Measurements from ENCODE around the gene RNF166.

RNF166 gene

DNA sequence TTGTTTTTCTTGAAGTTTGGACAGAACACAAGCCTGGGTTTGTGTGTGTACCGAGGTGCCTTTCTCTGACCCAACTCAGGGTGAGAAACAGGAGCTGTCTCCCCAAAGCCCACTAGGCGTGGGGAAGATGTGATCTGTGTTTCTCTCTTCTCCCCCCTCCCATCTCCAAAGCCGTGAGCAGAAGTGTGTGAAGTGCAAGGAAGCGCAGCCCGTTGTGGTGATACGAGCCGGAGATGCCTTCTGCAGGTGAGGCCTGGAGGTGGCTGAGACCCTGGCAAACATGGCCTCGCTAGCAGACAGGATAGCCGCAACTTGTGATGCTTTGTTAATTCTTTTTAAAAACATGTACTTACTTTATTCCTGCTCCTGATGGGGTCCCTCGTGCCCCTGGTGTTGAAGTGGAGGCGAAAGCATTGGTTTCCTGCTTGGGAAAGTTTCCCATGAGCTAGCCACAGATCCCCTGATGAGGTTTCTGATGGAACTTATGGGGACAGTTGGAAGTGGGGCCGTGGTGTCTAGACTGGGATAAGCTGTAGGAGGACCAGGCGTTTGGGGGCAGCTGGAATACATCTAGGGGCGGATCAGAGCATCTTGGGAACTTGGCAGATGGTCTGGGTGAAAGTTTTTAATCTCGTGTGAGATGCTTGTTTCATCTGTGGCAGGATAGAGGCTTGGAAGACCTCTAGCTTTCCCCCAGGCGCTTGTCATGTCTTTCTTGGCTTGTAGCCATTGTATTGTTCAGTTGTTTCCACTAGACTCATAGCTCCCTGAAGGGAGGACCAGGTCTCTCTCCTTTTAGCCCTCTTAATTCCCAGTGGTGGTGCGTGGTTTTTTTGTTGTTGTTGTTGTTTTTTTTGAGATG is 988 bp upstream of the RNF166 start:
- DNase-seq (ENCODE audit: low spot score): no peak

DNA sequence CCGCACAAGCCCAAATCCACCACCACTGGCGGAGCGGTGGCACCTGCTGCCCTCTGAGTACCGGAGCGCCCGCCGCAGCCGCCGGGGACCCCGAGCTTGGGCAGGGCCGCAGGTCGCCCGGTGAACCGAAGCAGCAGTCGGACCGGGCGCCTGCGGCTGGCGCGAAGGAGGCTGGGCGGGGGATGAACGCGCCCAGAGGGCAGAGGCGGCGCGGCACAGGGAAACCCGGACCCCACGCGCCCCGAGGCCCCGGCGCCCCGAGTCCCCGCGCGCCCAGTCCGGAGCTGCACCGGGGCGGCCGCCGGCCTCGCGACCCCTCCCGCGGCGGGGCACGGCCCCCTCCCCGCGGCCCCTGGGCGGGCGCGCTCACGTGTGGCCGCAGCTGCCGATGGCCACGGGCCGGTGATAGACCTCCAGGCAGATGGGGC is 393 bp downstream of the RNF166 start:
- no peak for DNase-seq (ENCODE audit: low spot score)

DNA sequence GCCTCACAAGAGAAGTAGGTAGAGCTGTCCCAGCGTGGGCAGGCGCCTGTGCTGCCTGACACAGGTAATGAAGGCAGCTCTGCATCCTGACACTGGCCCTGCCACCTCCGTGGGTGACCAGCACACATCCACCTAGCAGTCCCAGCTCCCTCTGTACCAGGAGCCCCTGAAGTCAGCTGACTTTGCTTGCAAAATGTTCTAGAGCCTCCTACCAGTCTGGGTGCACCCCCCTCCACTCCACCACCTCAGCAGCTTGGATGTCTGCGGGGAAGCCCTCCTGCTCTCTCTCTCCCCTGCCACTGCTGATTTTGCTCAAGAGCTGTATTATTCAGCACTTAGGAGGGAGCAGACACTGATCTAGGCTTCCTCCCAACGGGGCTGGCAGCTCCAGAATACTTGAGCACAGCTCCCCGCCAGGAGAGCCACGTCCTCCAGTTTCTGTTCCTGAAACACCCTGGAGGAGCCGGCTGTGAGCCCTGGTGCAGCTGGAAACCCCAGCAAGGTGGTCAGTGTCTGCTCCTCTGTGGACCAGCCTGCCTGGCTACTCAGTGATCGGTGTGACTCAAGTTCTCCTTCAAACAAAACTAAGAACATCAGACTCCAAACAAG is 1.0 kb downstream of the RNF166 start:
- DNase-seq (ENCODE audit: low spot score): no peak

DNA sequence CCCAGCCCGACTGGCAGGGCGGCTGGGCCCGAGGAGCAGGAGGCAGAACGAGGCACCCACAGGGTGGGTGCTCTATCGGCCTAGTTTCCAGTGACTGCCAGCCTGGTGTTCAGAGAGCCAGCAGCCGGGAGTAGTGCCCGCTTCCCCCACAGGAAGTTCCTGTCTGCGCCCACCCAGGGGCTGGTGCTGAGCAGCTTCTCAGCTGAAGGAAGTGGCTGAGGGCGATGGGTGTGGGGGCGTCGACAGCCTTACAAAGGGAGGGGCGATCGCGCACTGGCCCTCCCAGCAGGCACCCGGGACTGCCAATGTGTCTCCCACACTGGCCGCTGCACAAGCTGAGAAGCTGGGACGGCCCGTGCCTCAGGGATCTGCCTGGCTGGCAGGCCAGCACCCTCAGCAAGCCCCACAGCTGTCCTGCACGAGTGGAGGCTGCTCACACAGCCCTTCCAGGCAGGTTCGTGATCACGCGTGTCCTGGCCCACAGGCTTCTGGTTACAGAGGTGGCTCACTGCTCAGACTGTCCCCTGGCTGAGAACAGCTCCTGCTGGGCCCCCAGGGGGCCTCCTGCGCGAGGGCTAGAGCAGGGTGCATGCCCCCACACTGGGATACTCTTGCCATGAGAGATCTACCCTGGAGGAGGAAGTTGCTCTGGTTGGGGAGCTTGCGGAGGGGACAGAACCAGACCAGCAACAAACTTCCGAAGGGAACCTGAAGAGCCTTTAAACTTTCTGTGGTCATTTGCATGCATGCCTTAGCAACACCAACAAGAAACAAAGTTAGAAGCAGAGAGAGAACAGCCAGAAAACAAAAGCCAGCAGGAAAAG is 2.5 kb downstream of the RNF166 start:
- DNase-seq (ENCODE audit: low spot score): no peak

DNA sequence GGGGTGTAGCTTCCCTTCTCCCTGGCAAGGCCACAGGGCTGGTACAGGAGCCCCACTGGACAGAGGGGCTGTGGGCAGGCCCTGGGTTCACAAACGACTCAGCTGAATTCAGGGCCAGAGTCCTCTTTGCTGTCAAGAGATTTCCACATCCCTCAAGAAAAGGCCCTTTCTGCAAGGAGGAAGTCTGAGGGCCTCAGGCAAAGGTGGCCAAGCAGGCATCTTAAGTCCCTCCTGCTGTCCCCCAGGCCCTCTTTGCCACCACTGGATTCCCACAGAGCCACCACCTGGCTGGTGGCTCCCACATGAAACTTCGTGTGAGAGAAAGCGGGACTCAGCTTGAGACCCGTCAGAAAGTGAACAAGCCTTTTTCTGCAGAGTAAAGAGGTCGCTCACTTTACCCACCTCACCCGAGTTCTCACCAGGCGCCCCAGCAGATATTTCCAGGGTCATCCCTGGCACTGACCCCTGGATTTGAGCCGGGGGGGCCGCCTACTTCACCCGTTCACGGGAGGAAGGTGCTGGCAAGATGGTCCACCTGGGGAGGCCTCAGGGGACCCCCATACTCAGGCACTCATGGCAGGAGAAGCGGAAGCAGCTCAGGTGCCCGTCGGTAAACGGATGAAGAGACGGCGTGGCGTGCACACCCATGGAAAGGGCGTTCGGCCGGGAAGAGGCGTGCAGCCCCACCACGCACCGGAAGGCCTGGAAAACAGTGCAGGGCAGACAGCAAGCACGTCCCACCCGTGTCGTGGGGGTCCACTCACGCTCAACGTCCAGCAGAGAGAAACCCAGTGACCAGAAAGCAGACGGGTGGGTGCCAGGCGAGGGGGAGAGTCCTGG is 3.6 kb downstream of the RNF166 start:
- no peak for DNase-seq (ENCODE audit: low spot score)

DNA sequence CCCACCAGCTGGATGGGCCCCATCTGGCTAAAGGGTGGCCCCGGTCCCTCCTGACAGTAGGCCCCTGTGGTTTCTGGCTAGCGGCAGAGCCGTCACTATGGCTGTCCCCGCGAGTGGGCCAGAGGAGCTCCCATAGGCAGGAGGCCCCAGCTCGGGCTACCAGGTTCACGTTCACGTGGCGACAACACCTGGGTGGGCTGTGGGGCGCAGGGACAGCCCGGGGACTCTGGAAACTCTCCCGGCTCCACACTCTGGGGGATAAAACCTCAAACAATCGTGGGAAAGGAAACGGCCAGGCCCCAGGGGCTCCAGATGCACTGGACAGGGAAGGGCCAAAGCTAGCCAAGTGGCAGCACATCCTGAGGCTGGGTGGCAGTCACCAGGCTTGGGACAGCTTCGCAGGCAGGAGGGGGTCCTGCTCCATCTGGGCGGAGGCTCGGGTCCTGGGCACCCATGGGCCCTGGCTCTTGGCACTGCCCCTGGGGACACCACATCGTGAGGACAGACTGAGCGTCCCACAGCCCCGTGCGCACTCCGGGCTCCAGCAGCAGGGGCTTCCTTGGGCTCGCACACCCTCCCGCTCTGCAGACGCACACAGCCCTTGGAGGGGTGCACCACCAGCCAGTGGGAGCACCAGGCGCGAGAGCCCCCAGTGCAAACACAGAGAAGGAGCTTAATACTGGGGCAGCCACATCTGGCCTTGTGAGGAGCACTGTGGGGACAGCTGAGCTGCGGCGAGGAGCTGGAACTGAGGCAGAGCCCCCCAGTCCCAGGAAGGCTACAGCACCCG is 4.4 kb downstream of the RNF166 start:
- no peak for DNase-seq (ENCODE audit: low spot score)

DNA sequence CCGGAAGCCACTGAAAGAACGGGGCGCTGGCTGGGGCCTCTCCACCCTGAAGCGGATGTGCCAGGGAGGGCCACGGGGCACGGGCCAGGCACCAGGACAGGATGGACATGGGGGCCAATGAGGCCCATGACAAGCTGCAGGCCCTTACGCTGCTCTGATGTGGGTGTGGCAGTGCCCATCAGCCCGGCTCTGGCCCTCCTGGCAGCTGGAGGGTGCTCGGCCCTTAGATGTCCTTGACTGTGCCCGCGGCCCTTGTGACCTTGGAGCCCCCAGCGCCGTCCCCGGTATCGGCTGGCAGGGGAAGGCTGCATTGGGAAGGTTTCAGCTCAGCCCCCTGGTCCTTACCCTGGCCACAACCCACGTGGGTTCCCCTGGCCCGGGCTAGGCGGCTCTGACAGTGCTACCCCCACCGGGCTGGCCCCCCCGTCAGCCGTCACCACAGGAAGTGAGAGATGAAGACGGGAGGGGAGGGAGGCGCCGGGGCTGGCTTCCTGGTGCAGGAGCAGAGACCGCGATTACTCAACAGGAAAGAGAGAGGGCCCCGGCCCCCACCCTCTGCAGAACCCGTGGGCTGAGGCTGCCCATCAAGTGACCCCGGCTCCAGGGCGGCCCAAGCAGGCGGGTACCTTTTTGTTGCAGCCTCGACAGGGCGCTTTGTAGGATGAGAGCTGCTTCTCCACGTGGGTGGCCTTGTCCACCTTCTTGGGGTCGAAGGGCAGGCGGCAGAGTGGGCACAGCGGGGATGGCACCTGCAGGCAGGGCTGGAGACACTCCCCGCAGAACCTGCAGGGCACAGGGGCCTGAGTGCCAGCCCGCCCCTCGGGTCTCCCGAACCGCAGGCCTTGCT is 5.3 kb downstream of the RNF166 start:
- no peak for DNase-seq (ENCODE audit: low spot score)

DNA sequence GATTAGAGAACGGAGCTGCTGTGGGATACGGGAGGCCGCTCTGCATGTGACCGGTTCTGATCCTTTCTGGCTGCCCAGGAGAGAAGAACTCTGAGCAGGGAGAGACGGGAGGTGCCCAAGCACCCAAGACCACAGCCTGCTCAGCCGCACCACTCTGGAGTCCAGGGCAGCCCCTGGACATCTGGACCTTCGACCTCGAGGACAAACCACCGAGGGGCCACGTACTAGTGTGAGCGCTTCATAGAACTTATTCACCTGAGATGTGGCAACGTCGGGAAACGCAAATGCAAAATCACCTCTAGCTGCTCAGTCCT is 5.9 kb downstream of the RNF166 start:
- DNase-seq (ENCODE audit: low spot score): no peak

DNA sequence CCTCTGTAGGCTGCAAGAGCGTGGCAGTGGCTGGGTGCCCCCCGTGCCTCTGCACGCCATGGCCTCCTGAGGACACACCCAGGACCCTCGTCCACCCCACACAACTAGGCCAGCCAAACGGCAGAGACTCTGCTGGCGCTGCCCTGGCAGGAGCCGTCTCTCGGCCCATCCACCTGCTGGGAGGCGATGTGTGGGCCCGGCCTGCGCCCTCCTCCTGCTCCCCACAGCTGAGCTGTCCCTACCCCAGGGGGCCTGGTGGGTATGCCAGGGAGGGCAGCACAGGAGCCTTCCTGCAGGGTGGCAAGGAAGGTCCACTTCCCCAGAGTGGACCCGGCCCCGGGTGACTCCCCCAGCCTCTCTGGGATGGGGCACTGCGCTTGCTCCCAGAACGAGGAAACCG is 7.0 kb downstream of the RNF166 start:
- no peak for DNase-seq (ENCODE audit: low spot score)

DNA sequence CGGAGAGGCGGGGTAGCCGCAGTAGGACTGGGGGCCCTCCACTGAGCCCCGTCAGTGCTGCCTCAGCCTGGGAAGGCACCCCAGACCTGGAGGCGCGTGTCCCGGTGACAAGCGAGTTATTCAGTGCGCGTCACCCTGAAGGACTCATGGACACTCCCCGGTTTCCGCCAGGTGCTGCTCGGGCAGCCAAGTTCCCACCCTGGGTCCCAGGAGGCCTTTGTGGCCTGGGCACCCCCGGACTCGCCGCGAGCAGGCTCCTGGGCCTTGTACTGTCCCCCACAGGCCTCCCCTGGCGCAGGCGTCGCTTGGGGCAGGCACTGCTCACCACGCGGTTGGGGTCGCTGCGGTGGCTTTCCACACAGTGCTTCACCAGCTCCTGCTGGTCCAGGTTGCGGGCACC is 7.6 kb downstream of the RNF166 start:
- DNase-seq (ENCODE audit: low spot score): no peak

DNA sequence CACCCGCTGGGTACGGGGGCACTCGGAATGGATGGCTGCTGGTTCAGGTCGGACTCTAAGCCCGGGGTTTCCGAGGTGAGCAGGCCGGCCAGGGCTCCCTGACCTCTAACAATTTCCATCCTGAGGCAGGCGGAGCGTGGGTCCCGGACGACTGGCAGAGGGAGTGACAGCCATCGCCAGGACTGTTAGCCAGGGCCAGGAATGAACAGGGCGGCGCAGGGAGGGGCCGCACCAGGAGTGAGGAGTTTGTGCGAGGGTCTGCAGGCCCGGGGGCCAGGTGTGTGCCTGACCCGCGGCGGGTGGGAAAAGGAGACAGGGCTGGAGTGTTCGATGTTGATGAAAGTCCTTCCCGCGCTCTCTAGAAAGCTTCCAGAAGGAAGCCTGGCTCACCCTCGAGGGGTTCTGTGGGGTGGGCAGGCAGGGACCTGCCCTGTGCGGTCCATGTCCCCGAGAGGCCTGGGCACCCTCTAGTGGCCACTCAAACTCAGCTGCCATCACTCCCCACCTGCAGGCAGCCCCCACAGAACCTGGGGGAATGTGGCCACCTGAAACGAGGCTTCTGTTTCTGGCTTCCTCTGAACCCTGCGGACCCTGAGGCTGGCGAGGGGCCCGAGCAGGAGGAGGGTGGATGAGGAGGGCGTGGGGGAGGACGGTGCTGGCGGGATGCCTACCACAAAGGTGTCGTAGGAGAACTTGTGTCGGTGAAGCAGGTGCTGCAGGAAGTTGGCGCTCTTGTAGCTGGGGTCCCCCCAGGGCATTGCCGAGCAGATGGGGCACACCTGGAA is 8.2 kb downstream of the RNF166 start:
- DNase-seq (ENCODE audit: low spot score): no peak

DNA sequence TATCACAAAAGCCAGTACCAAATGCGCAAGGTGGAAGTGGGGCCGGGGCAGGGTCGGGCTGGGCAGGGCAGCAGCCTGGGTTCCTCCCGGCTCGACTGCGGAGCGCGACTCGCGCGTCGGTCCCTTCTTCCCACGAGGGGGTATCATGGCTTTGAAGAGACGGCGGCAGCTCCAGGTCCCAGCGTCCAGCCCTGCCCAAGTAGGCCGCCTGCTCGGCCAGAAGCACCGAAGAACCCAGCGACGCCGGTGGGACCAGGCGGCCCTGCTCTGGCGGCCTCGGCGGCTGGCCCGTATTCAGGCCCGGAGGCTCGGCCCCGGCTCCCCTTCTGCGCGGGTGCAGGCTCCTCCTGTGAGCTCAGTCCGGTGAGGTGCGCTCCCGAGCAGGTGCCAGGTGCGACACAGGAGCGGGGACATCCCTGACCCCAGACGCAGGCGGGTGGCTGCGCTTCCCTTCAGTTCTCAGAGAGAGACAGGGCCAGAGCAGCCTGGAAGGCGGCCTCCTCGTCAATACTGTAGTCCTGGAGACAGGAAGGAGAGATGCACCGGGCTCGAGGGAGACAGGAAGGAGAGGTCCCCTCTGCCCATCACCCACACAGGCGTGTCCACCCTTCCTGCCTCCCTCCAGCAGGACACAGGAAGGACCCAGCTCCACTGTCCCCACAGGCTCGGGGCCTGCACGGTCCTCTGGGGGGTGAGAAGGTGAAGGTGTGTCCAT is 8.9 kb downstream of the RNF166 start:
- no peak for DNase-seq (ENCODE audit: low spot score)

DNA sequence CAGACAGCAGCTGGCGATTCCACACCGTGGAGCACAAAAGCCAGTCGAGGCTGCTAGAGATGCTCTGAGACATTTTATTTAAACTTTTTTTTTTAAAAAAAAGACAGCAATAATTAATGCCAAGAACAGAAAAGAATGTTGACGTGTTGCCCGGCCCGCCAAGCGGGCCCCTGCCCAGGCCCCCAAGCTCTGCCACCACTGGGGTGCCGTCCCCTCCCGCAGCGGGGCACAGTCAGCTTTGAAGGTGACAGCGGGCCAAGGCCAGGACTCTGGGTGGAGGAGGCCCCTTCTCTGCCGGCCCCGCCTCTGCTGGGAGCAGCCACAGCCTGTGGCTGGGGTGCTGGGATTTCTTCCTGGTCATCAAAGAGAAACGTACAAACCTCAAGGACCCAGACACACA is 9.8 kb downstream of the RNF166 start:
- no peak for DNase-seq (ENCODE audit: low spot score)

DNA sequence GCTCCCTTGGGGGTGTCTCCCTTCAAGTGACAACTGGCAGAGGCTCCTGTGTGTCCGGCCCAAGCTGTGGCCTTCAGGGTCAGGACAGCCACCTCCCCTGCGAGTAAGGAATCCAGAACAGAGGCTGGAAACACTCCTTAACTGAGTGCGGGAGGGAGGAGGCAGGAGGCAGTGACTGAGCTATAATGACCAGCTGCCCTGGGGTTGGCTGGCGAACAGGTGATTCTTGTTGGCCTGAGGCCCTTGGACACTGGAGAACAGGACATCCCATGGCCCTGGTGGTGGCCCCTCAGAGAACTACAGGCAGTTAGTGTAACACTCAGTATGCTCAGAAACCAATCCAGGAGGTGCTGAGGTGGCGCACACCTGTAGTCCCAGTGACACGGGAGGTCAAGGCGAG is 10.5 kb downstream of the RNF166 start:
- DNase-seq (ENCODE audit: low spot score): no peak

DNA sequence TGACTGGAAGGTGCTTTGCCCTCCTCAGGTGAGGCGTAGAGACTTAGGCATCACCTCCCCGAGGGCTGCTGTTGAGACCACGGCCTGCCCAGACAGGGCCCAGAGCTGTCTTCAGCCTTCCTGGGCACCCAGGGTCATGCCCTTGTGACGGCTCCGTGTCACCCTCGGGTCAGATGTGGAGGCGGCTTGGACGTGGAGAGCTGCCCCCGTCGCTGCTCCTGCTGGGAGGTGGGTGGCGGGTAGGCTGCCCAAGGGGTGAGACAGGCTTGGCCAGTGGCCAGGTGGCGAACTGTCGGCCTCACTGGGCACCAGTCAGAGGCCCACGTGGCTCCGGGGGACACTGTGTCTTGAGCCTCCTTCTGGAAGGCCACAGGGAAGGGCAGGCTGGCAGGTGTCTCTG is 11.0 kb downstream of the RNF166 start:
- no peak for DNase-seq (ENCODE audit: low spot score)

DNA sequence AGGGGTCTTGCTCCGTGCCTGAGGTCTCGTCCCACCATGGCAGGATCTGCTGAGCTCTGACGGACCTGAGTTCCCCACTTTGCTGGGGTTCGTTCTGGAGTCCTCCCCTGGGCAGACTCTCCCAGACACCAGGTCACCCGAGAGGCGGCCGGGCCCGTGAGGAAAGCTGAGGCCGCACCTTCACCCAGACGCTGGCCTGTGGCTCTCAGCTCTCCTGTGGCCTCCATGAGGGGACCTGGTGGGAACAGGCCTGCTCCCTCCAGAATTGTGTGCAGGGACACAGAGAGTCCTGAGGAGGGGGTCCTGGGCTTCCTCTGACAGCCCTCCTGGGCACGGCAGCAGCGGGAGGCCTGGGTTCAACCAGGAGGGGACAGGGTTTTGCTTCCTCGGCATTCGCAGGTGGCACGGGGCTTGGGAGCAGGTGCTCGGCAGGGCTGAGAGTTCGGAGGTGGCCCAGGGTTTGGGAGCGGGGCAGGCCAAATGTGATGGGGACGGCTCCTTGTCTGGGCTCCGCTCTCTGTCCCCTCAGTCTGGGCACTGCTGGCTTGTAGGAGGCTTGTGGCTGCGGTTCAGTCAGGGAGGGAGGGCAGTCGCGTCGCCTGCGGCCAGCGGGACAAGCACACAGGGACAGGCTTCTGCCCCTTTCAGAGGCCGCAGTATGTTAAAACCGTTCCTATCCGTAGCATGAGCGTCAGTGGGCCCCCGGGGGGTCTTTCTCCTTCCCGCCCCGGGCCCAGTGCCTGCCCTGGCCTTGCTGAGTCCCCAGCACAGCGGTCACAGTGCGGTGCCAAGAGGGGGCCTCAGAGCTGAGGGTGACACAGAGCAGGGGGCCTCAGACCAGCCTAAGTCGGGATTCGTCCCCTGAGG is 11.8 kb downstream of the RNF166 start:
- DNase-seq (ENCODE audit: low spot score): no peak

DNA sequence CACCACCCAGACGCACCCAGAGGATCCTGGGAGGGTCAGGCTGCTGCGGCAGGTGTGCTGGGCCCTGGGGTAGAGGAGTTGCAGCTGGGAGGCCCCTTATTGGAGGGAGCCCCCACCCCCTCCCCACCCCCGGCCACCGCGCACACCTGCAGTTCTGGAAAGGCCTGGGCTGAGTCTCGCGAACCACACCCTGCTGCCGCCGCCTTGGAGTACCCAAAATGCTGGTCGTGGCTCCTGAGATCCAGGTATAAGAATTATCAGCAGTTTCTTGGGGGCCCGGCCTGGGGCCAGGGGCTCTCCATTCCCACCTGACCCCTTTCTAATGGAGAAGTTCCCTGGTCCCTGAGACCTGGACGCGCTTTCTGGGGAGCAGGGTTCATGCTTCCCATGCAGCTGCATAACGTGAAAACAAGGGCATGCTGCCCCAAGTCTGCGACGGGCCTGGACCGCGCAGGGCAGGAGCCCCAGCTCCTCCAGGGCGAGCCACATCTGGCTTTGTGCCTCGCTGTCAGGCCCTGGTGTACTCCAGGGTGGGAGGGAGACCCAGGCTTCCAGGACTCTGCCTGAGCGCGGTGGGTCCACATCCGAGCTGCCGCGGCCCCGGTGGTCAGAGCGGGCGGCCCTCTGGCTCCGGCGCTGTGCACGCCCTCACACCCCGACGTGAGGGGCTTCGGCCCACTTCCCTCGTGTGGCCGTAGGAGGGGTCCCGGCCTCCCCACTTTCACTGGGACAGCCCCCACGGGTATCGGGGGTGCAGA is 12.6 kb downstream of the RNF166 start:
- DNase-seq (ENCODE audit: low spot score): no peak

Measured in cerebellar cortex (tissue), 1 donor.